H1 (cell line): ENCODE results near the gene STXBP5L. TPM values are rescaled to one million over a fixed set of nuclear protein-coding genes. Genes with fewer than 3 reads are reported as not detected.

Experiments used
- BRCA1 ChIP-seq: IDR thresholded peaks from 2 replicates; pipeline ENCODE4 v1.6.1; 2012; ENCODE audit warnings: low read depth, low read length, improper control_type of control experiment
- polyA plus RNA-seq, 7 experiments: library from polyadenylated mRNA; depleted of rRNA in 3 of 7; stranded (reverse) in 5 of 7; unstranded in 2 of 7; fragments of >200 nt in 5 of 7; fragments of 200-250 nt in 2 of 7; gene quantifications; 1 replicate in 5 of 7; 2 replicates in 1 of 7; 4 replicates in 1 of 7; pipeline versions ENCODE4 v1.2.1 to v1.2.3, GENCODE V29; 2011 to 2013; ENCODE audit warnings: missing spikeins in 2 of 7, mixed read lengths in 2 of 7
- total RNA-seq: library from RNA; stranded (reverse); fragmentation: NEBNext Ultra II Directional; extraction: Animal tissue kit (Norgen Biotek cat#: 25700); gene quantifications from 2 replicates; pipeline ENCODE4 v1.2.1, GENCODE V29; 2021
- TF ChIP-seq, protein P1 (sequence below): fragments of 300-600 bp; sonication (generic); IDR thresholded peaks from 2 replicates; pipeline ENCODE4 v1.7.1; 2012; ENCODE audit warnings: low read length, moderate library complexity, mild to moderate bottlenecking, inconsistent platforms; ENCODE audit not compliant: insufficient replicate concordance

STXBP5L gene
- total and polyA plus RNA-seq, 2 of the 8 experiments (the other 6 are each of a cell fraction or from before 2014, with no cell fraction given), result 2.0 to 6.0 TPM

DNA sequence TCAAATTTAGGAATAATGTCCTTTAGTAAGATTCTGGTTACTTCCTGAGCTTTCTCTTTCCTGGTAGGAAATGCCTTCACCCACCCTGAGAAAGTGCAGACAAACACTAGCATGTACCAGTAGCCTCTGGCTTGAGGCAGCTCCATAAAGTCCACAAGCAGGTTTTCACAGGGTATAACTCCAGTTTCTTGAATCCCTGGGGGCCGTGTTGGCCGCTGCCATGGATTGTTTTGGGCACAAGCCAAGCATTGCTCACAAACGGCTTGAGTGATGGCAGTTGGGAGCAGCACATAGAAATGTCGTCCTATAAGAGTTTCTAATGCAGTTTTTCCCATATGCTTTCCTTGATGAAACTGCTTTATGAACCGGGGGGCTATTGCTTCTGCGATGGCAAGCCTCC lies 164.1 kb downstream of the STXBP5L start (continued):
- TF ChIP-seq, protein P1, sequence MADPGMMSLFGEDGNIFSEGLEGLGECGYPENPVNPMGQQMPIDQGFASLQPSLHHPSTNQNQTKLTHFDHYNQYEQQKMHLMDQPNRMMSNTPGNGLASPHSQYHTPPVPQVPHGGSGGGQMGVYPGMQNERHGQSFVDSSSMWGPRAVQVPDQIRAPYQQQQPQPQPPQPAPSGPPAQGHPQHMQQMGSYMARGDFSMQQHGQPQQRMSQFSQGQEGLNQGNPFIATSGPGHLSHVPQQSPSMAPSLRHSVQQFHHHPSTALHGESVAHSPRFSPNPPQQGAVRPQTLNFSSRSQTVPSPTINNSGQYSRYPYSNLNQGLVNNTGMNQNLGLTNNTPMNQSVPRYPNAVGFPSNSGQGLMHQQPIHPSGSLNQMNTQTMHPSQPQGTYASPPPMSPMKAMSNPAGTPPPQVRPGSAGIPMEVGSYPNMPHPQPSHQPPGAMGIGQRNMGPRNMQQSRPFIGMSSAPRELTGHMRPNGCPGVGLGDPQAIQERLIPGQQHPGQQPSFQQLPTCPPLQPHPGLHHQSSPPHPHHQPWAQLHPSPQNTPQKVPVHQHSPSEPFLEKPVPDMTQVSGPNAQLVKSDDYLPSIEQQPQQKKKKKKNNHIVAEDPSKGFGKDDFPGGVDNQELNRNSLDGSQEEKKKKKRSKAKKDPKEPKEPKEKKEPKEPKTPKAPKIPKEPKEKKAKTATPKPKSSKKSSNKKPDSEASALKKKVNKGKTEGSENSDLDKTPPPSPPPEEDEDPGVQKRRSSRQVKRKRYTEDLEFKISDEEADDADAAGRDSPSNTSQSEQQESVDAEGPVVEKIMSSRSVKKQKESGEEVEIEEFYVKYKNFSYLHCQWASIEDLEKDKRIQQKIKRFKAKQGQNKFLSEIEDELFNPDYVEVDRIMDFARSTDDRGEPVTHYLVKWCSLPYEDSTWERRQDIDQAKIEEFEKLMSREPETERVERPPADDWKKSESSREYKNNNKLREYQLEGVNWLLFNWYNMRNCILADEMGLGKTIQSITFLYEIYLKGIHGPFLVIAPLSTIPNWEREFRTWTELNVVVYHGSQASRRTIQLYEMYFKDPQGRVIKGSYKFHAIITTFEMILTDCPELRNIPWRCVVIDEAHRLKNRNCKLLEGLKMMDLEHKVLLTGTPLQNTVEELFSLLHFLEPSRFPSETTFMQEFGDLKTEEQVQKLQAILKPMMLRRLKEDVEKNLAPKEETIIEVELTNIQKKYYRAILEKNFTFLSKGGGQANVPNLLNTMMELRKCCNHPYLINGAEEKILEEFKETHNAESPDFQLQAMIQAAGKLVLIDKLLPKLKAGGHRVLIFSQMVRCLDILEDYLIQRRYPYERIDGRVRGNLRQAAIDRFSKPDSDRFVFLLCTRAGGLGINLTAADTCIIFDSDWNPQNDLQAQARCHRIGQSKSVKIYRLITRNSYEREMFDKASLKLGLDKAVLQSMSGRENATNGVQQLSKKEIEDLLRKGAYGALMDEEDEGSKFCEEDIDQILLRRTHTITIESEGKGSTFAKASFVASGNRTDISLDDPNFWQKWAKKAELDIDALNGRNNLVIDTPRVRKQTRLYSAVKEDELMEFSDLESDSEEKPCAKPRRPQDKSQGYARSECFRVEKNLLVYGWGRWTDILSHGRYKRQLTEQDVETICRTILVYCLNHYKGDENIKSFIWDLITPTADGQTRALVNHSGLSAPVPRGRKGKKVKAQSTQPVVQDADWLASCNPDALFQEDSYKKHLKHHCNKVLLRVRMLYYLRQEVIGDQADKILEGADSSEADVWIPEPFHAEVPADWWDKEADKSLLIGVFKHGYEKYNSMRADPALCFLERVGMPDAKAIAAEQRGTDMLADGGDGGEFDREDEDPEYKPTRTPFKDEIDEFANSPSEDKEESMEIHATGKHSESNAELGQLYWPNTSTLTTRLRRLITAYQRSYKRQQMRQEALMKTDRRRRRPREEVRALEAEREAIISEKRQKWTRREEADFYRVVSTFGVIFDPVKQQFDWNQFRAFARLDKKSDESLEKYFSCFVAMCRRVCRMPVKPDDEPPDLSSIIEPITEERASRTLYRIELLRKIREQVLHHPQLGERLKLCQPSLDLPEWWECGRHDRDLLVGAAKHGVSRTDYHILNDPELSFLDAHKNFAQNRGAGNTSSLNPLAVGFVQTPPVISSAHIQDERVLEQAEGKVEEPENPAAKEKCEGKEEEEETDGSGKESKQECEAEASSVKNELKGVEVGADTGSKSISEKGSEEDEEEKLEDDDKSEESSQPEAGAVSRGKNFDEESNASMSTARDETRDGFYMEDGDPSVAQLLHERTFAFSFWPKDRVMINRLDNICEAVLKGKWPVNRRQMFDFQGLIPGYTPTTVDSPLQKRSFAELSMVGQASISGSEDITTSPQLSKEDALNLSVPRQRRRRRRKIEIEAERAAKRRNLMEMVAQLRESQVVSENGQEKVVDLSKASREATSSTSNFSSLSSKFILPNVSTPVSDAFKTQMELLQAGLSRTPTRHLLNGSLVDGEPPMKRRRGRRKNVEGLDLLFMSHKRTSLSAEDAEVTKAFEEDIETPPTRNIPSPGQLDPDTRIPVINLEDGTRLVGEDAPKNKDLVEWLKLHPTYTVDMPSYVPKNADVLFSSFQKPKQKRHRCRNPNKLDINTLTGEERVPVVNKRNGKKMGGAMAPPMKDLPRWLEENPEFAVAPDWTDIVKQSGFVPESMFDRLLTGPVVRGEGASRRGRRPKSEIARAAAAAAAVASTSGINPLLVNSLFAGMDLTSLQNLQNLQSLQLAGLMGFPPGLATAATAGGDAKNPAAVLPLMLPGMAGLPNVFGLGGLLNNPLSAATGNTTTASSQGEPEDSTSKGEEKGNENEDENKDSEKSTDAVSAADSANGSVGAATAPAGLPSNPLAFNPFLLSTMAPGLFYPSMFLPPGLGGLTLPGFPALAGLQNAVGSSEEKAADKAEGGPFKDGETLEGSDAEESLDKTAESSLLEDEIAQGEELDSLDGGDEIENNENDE, result no peak
- TF ChIP-seq BRCA1, result no peak
